ENCODE measurements around the gene FILIP1L. TPM values are rescaled to one million over a fixed set of nuclear protein-coding genes. Genes with fewer than 3 reads are reported as not detected.

The FILIP1L gene
- total and polyA plus RNA-seq, 8 donors = 10.6 to 98.4 (median 57.0) TPM

DNA sequence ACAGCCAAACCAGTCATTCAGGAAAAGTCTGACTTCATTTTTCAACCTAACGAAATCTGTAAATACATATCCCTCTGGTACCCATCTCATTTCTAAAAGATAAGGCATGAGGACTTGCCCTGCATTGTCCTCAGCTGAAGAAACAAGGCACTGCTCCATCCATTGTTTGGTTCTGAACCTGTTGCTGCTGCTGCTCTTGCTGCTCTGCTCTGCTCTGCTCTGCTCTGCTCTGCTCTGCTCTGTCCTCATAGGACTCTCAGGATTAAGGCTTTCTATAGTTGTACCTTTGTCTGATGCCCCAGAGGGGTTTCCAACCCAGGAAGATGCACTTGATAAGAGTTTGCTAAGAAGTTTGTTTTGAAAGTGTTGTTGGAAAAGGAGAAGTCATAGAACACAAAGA is 258.4 kb downstream of the FILIP1L start:
- H3K27ac ChIP-seq = no peak overlapping the region
- TF ChIP-seq, protein P1, sequence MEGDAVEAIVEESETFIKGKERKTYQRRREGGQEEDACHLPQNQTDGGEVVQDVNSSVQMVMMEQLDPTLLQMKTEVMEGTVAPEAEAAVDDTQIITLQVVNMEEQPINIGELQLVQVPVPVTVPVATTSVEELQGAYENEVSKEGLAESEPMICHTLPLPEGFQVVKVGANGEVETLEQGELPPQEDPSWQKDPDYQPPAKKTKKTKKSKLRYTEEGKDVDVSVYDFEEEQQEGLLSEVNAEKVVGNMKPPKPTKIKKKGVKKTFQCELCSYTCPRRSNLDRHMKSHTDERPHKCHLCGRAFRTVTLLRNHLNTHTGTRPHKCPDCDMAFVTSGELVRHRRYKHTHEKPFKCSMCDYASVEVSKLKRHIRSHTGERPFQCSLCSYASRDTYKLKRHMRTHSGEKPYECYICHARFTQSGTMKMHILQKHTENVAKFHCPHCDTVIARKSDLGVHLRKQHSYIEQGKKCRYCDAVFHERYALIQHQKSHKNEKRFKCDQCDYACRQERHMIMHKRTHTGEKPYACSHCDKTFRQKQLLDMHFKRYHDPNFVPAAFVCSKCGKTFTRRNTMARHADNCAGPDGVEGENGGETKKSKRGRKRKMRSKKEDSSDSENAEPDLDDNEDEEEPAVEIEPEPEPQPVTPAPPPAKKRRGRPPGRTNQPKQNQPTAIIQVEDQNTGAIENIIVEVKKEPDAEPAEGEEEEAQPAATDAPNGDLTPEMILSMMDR (IDR thresholded peaks at IDR 0.05) = no peak
- TF ChIP-seq POLR2A (IDR thresholded peaks at IDR 0.05) (no peak), POLR2AphosphoS5 (IDR thresholded peaks at IDR 0.05) (no peak), EP300 (IDR thresholded peaks at IDR 0.05) (no peak)

DNA sequence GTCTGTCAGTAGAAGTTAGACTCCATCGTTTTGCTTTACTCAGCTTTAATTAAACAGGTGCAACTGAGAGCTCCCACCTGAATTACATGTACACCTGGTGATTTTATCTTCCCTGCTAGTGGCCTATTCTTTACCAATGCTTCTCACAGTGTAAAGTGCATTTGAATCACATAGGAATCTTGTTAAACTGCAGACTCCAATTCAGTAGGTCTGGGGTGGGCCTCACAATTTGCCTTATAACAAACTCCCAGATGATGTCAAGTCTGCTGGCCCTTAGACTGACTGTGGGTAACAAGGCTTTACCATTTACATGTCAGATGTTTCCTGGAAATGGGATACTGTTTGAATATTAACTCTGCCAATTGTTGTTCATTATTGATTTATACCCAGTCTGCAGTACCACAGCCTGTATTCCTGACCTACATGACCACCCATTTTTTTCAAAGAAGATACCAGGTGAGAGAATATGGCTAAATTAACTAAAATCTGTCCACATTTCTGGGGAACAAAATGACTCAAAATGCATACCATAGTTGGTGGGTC is 259.5 kb downstream of the FILIP1L start:
- DNase-seq = no peak
- H3K27ac ChIP-seq = no peak overlapping the region
- H3K36me3 ChIP-seq = peaks cover 3 to 16% (median 14%) of the 10 kb centered on the region in 4 donors
- 50 to 64% (median 57%) methylated on average over 1 of the region's 1 CpG for WGBS, 5 donors
- H3K27me3 ChIP-seq = no peaks in the 10 kb centered on the region
- no peak overlapping the region for H3K4me3 ChIP-seq
- TF ChIP-seq, protein P1 (IDR thresholded peaks at IDR 0.05) = no peak
- no peak for TF ChIP-seq POLR2A (IDR thresholded peaks at IDR 0.05)
- no peak for TF ChIP-seq POLR2AphosphoS5 (IDR thresholded peaks at IDR 0.05)
- no peak for TF ChIP-seq EP300 (IDR thresholded peaks at IDR 0.05)
- intact Hi-C loops (cut with DNase I; ENCODE audit: low total_unique reads) = no loop called here
- H3K4me1 ChIP-seq = peaks cover 0 to 40% (median 22%) of the 10 kb centered on the region in 4 donors
- H3K9me3 ChIP-seq = no peaks in the 10 kb centered on the region

More for the DNA sequence above, 258.4 kb downstream of the FILIP1L start:
- Histone ChIP-seq H3K9me3 (no peaks in the 10 kb centered on the region), H3K4me1 (peaks cover 0 to 50% (median 29%) of the 10 kb centered on the region in 4 donors), H3K4me3 (no peak overlapping the region), H3K36me3 (peaks cover 0 to 6% (median 5%) of the 10 kb centered on the region in 4 donors), H3K27me3 (no peaks in the 10 kb centered on the region)
- intact Hi-C loops (cut with DNase I; ENCODE audit: low total_unique reads) = no loop called here
- WGBS, 5 donors = 69 to 85% (median 80%) methylated on average over 1 of the region's 1 CpG
- no peak for DNase-seq

DNA sequence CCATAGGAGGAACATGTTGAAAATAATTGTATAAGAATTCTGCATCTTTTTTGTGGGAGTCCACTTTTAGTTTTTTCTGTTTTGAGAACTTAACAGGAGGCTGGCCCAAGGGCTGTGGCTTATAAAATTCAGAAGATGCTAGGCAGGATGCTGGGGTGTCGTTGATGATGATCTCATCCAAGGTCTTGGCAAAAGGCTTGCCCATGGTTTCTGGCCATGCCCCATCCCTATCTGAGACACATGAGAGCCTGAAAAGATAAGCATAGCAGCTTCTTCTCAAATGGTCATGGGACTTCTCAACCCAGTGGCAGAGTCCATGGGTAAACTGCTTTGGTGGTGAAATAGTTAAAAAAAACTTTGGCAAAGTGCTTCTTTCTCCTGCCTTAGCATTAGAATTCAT is 261.4 kb downstream of the FILIP1L start:
- H3K27me3 ChIP-seq = no peaks in the 10 kb centered on the region
- intact Hi-C loops (cut with DNase I; ENCODE audit: low total_unique reads) = no loop called here
- 72 to 91% (median 79%) methylated on average over 1 of the region's 1 CpG for WGBS, 5 donors
- H3K9me3 ChIP-seq = peaks cover 0 to 6% (median 0%) of the 10 kb centered on the region in 4 donors
- TF ChIP-seq POLR2A (IDR thresholded peaks at IDR 0.05) (no peak), POLR2AphosphoS5 (IDR thresholded peaks at IDR 0.05) (no peak), EP300 (IDR thresholded peaks at IDR 0.05) (no peak)
- TF ChIP-seq, protein P1 (IDR thresholded peaks at IDR 0.05) = no peak
- no peak overlapping the region for H3K27ac ChIP-seq
- H3K36me3 ChIP-seq = peaks cover 3 to 23% (median 10%) of the 10 kb centered on the region in 4 donors
- peaks cover 0 to 27% (median 9%) of the 10 kb centered on the region in 4 donors for H3K4me1 ChIP-seq
- no peak for DNase-seq
- no peak overlapping the region for H3K4me3 ChIP-seq

DNA sequence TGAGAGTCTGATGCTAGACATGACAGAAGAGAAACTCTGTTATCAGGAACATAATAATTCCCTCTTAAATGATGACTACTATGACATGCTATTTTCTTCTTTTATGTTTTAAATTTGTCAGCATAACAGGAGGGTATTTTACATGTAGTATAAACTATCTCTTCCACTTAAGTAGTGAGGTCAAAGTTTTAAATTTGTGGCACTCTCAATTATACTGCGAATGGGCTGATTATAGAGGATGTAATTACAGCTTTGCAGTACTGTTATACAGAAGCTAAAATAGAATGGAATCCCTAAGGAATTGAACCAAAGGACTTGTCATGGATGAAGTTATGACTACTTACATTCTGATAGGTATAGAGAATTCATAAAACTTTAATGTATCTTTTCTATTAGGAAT is 262.3 kb downstream of the FILIP1L start:
- no peaks in the 10 kb centered on the region for H3K27me3 ChIP-seq
- TF ChIP-seq, protein P1 (IDR thresholded peaks at IDR 0.05) = no peak
- TF ChIP-seq POLR2AphosphoS5 (IDR thresholded peaks at IDR 0.05) (no peak), POLR2A (IDR thresholded peaks at IDR 0.05) (no peak), EP300 (IDR thresholded peaks at IDR 0.05) (no peak)
- no peak overlapping the region for H3K4me3 ChIP-seq
- H3K27ac ChIP-seq = no peak overlapping the region
- intact Hi-C loops (cut with DNase I; ENCODE audit: low total_unique reads) = no loop called here
- H3K9me3 ChIP-seq = peaks cover 0 to 6% (median 0%) of the 10 kb centered on the region in 4 donors
- WGBS, 5 donors = 83 to 94% (median 85%) methylated on average over 1 of the region's 1 CpG
- H3K36me3 ChIP-seq = peaks cover 3 to 23% (median 10%) of the 10 kb centered on the region in 4 donors
- H3K4me1 ChIP-seq = peaks cover 0 to 25% (median 6%) of the 10 kb centered on the region in 4 donors
- no peak for DNase-seq

Data from stomach (tissue), 9 donors.